ENCODE measurements around the gene HEXD. TPM values are rescaled to one million over a fixed set of nuclear protein-coding genes. Genes with fewer than 3 reads are reported as not detected.

The HEXD gene
- total and polyA plus RNA-seq, 2 of the 8 experiments (the other 6 are each of a cell fraction or from before 2014, with no cell fraction given): 20.6 to 21.8 TPM

- TF ChIP-seq NRF1 (IDR thresholded peaks at IDR 0.05; ENCODE audit: low read depth, low read length) (no peak), CHD1 (IDR thresholded peaks at IDR 0.05; ENCODE audit: low read depth, low read length) (no peak), TAF7 (optimal IDR thresholded peaks at IDR 0.05; ENCODE audit: borderline replicate concordance, low read depth, low read length) (no peak), BCL11A (IDR thresholded peaks at IDR 0.05; ENCODE audit: low read depth in 2 of 2, low read length in 2 of 2) (no peak), SRF (IDR thresholded peaks at IDR 0.05; ENCODE audit: low read depth, low read length) (no peak)
Measured at GRCh38 chr17:82416264-82416663, 1.9 kb upstream of the HEXD start (continued).
